ENCODE results near the gene GATAD2A.

DNA sequence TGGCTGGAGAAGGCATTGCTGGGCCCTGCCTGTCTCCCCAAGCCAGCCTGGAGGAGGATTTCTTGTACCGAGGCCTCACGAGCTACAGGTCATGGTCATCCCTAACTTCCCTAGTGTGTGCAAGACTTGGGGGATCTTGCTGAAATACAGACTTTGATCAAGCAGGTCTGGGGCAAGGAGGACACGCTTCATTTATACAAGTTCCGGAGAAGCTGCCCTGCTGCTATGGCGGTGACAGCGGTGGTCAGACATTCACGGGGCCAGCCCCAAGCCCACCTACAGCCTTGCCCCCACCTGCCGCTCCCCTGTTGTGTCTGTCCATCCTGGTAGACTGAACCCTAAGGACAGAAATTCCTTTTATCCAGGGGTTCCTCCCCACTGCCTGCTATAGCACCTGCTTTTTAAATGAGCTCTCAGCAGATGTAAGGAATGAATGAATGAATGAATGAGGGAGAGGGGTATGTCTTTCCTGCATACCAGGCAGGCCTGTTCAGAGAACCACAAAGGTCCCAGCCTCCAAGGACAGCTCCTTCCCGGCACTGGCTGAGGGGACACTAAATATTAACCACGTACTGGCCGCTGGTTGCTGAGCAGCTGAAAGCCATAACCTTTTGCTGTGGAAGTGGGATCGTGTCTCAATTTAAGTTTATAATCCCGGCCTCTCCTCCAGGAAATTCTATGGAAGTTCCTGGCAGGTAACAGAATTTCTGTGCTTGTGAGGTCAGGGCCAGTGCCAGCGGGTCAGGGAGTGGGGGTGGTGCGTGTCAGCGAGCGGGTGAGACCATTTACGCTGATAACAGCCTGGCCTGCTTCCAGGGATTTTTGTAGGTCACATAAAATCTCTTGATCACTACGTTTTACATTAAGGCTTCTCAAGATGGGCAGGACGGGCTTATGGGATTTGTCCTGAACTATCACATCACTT, 82.7 kb downstream of the GATAD2A start:
- TF ChIP-seq EZH2 (IDR thresholded peaks at IDR 0.05; ENCODE audit: borderline replicate concordance, low read depth, low read length, severe bottlenecking), result no peak
- TF ChIP-seq, protein P1, sequence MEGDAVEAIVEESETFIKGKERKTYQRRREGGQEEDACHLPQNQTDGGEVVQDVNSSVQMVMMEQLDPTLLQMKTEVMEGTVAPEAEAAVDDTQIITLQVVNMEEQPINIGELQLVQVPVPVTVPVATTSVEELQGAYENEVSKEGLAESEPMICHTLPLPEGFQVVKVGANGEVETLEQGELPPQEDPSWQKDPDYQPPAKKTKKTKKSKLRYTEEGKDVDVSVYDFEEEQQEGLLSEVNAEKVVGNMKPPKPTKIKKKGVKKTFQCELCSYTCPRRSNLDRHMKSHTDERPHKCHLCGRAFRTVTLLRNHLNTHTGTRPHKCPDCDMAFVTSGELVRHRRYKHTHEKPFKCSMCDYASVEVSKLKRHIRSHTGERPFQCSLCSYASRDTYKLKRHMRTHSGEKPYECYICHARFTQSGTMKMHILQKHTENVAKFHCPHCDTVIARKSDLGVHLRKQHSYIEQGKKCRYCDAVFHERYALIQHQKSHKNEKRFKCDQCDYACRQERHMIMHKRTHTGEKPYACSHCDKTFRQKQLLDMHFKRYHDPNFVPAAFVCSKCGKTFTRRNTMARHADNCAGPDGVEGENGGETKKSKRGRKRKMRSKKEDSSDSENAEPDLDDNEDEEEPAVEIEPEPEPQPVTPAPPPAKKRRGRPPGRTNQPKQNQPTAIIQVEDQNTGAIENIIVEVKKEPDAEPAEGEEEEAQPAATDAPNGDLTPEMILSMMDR (IDR thresholded peaks at IDR 0.05; ENCODE audit: borderline replicate concordance, extremely low read depth, low read length, poor library complexity, severe bottlenecking), result no peak

Measured in DND-41 (cell line).